GM18526 (cell line): Measurements from ENCODE around the gene JAML.

Experiments
- POLR2A ChIP-seq: IDR thresholded peaks from 3 replicates; pipeline ENCODE4 v1.6.1; 2011; ENCODE audit not compliant: insufficient read length; ENCODE audit errors: extremely low read depth

The JAML gene

DNA sequence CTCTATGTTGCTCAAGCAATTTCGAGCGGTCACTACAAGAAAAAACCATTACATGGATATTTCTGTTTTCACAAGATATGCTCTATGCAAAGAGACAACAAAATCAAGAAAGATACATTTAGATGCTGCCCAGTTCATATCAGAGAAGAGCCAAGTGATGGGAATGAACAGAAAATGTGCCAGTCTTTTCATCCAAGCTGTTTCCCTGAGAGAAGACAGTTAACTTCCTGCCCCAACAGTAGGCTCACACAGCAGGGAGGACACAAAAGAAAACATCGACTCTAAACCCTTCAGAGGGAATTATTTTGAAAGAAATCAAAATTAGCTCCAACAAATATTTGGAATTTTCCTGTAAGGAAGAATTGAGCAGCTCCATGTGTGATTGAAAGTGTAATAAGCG lies 11.6 kb downstream of the JAML start:
- TF ChIP-seq POLR2A = no peak

- no peak for TF ChIP-seq POLR2A
These were observed 12.0 kb downstream of the JAML start for GRCh38 chr11:118212781-118213191.

DNA sequence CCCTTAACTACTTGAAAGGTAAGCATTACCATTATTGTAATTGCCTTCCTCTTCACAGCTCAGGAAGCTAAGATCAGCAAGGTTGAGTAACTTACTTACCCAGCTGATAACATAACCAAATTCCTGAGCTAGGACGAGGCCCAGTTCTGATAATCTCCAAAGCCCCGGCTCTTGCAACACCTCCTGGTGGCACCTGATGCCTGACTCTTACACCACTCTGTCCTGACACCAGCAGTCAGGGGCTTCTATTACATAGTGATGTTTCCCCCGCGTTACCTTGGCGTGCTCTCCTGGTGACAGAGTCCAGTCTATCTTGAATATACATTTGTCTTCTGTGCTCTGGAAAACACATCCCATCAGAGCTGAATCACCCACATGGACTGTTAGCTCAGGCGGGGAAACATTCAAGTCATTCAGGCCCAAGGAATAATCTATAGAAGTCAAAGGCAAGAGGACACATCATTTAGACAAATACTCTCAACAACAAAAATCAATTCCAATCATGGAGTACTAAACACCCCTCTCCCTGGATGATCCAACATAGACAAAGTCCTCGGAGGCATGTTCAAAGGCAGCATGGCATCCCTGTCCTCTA lies 12.6 kb downstream of the JAML start:
- no peak for TF ChIP-seq POLR2A

- no peak for TF ChIP-seq POLR2A
These were observed 13.8 kb downstream of the JAML start for GRCh38 chr11:118211006-118211405.

- no peak for TF ChIP-seq POLR2A
These were observed 14.5 kb downstream of the JAML start for GRCh38 chr11:118210323-118210722.

- TF ChIP-seq POLR2A = no peak
These were observed 15.8 kb downstream of the JAML start for GRCh38 chr11:118209033-118209432.

DNA sequence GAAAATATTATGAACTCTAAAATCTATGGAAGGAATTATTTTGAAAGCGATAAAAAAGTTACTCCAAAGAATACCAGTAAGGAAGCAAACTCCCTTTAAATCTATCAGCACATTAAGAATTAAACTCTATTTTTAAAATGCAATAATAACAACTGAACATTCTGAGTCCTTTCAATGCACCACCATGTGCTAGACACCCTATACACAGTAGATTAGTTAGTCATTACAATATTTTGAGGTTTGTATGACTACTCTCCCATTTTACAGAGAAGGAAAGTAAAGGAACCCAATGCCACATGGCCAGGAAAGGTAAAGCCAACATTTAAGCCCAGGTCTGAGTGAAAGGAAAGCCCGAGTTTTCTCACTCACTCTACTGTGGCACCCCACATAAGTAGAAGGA lies 17.7 kb downstream of the JAML start:
- TF ChIP-seq POLR2A = no peak

DNA sequence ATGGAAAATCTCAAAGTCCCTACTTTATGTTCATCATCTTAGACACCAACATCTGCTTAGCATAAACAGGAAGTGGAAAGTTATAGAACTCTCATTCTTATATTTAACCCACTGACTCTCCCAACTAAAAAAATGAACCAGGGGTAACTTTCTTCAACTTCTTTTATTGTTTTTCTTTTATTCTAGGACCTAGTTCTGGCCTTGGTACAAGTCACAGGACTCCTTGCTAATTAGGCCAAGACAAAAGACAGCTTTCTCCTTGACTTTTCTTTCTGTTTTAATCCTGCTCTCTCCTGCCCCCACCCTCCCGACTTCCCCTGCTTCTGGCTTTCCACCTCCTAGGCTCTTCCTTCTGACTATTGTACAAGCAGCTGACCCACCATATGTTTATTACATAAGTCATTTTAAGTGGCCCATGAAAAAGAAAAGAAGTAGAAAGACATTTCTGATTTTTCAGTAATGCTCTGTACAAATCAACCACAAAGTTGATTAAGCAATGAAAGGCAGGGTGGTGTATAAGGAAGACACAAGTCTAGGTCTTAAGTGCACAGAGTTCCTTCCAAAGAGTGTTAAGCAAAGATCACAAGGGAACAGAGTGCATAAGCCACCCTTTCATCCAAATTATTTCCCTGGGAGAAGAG lies 18.3 kb downstream of the JAML start:
- TF ChIP-seq POLR2A = no peak

DNA sequence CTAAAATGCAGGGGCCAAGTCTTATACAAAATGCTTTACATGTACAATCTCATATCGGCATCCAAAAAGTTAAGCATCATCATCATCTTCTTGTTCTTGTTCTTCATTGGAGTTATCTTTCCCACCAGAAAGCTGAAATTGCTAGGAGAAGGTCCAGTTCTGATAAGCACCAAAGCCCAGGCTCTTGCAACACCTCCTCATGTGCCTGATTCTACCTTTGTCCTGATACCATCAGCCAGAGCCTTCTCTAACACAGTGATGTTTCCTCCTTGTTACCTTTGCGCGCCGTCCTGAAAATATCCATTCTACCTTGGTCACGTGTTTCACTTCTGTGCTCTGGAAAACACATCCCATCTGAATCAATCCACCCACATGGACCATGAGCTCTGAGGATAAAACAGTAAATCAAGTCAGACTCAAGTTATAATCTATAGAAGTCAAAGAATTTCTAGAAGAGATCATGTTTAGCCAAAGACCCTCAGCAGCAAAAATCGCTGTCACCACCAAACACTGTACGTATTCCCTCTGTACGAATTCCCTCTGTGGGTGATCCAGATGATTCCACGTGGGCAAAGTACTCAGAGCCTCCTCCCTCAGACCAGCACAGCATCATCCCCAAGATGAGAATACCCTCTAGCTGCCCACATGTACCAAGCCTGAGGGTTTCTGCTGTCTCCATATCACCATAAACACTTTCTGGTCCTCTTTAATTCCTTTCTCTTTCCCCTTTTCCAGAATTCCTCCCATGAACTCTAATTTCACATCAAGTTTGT lies 19.0 kb downstream of the JAML start:
- no peak for TF ChIP-seq POLR2A

DNA sequence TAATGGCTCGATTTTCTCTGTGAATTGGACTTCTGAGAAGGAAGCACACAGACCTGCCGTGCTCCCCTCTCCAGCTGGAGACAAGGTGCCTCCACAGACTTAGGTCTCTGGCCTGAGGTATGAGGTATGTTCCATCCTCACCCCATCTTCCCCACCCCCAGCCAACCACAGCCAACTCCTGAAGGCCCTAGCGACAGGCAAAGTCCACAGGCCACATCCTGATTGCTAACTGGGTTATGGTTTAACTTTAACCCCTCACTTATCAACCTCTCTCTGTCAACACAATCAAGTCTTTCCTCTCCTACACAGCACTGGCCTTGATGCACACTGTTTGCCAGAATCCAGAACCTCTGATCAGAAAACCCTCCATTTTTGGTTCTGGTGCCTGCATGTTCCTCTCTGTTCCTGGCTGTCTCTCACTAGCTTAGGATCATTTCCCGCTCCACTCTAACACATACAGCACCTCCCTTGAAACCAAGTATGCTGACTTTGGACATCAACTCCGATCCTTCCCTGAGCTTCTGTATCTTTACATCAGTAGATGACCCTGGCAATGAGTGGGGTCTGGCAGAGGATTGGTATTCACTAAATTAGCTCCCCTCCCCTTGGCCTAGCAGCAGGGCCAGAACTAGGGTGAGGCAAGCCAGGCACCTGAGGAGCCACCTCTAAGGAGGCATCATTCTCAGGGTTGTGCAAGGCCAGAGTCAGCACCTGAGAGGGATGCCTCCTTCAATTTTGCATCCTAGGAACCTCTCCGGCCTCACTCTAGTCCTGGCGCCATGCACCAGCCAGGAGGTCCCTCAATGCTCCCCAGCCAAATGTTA lies 22.0 kb downstream of the JAML start:
- no peak for TF ChIP-seq POLR2A

DNA sequence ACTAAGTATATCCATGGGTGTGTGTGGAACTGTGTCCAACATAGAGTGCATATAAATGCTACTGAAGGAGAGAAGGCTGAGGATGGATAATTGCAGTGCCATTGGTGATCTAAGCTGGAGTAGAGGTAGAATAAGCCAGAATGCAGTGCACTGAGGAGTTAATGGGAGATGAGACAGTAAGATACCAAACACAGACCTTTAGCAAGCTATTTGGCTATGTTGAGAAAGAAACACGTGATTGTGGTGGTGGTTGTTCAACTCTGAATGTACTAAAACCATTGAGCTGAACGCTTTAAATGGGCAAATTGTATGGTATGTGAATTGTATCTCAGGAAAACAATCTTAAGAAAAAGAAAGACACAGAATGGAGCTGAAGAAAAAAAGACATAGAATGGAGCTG lies 22.8 kb downstream of the JAML start:
- TF ChIP-seq POLR2A = no peak

- no peak for TF ChIP-seq POLR2A
These were observed 23.7 kb downstream of the JAML start for GRCh38 chr11:118200901-118201680.

DNA sequence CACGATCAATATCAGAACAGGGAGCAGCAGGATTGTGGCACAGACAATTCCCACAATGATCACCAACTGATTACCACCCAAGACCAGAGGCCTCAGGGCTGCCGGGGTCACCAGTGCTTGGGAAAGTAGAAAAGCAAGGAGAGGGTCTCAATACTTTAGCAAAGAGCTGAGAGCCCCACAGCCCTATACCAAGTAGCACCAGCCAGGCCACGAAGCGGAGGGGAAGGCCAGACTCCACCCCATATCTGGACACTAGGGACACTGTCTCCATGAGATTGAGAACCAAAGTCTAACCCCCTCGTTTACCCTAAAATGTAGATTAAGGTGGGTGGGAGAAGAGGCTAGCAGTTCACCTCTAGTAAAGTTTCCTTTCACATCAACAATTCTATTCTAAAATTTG lies 24.3 kb downstream of the JAML start:
- TF ChIP-seq POLR2A = no peak

DNA sequence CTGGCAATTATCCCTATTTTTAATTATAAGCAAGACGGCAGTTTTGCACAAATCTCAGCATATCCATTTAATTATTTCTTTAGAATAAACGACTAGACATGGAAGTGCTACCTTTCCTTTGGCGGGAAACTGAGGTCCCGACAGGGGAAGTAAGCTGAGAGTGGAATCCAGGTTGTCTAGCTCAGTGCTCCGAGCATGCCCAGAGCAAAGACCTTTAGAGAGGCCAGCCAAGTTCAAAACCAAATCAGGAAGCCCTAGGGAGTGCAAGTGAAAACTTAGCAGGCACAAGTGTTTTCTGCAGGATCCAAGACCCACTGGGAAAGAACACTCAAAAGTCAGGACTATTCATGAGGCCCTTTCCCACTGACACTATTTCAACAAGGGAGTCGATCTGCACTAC lies 25.7 kb downstream of the JAML start:
- TF ChIP-seq POLR2A = no peak

DNA sequence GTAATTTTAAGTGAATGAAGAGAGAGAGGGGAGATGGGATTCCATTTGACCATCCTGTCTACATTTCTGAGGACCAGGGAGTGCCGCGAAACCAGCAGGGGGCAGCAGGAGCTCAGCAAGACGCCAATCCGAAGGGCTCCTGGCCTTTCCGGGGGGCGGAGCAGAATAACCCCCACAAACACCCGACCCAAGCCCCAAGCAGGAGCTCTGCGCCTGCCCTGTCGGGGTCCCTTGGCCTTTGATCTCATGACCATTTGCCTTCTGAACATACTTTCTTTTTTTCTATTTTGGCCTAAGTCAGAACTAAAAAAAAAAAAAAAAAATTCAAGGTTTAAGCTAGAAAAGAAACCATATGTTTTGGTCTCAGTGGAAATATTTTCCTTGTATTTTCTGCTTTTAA lies 26.4 kb downstream of the JAML start:
- TF ChIP-seq POLR2A = no peak
